NCI-H1436 treated with DMSO at 0.1 percent for 48 hours (cell line): ENCODE data around the gene CSTF3.
"Not testable (repeated sequence)": the region's sequence is repeated elsewhere in the genome, so short reads cannot be mapped to it uniquely, and the experiment has no call there.

Source experiments
- DNase-seq: peaks from one replicate; lab custom pipeline; 2025; lab: John Stamatoyannopoulos, UW

The CSTF3 gene

GRCh38 chr11:33083918-33084317, 77.4 kb downstream of the CSTF3 start:
- no peak for DNase-seq

GRCh38 chr11:33072465-33072864, 88.8 kb downstream of the CSTF3 start:
- DNase-seq = no peak

GRCh38 chr11:33068611-33069340, 92.5 kb downstream of the CSTF3 start:
- no peak for DNase-seq

- no peak for DNase-seq
These were observed 94.0 kb downstream of the CSTF3 start for GRCh38 chr11:33067294-33067693.

GRCh38 chr11:33065445-33066178, 95.7 kb downstream of the CSTF3 start:
- DNase-seq = peak; percentile 4

GRCh38 chr11:33064866-33065265, 96.4 kb downstream of the CSTF3 start:
- DNase-seq = no peak

- DNase-seq = no peak
These were observed 97.1 kb downstream of the CSTF3 start for GRCh38 chr11:33064033-33064825.

GRCh38 chr11:33063326-33063881, 97.9 kb downstream of the CSTF3 start:
- no peak for DNase-seq

- no peak for DNase-seq
These were observed 99.1 kb downstream of the CSTF3 start for GRCh38 chr11:33062137-33062536.

GRCh38 chr11:33060271-33060670, 101.0 kb downstream of the CSTF3 start:
- DNase-seq = no peak

GRCh38 chr11:33059331-33060007, 101.8 kb downstream of the CSTF3 start:
- no peak for DNase-seq

GRCh38 chr11:33057284-33057683, 104.0 kb downstream of the CSTF3 start:
- DNase-seq = no peak

GRCh38 chr11:33055375-33055774, 105.9 kb downstream of the CSTF3 start:
- no peak for DNase-seq

- DNase-seq = no peak
These were observed 109.0 kb downstream of the CSTF3 start for GRCh38 chr11:33052231-33052630.

GRCh38 chr11:33049565-33050408, 111.5 kb downstream of the CSTF3 start:
- DNase-seq = not testable (repeated sequence)

- not testable (repeated sequence) for DNase-seq
These were observed 112.6 kb downstream of the CSTF3 start for GRCh38 chr11:33048701-33049100.

GRCh38 chr11:33045551-33046255, 115.6 kb downstream of the CSTF3 start:
- DNase-seq = no peak

- no peak for DNase-seq
These were observed 117.0 kb downstream of the CSTF3 start for GRCh38 chr11:33044285-33044756.

- DNase-seq = no peak
These were observed 118.0 kb downstream of the CSTF3 start for GRCh38 chr11:33043221-33043830.
